Measurements from ENCODE around the gene RALGPS1. TPM values are rescaled to one million over a fixed set of nuclear protein-coding genes. Genes with fewer than 3 reads are reported as not detected.

RALGPS1 gene
- total RNA-seq, 2 experiments from 2014 or later, result 1.9 to 2.2 TPM

GRCh38 chr9:127216888-127217217, 302.3 kb downstream of the RALGPS1 start:
- DNase-seq (no peak), ATAC-seq (no peak)
- H3K4me3 Mint-ChIP-seq, result no peak overlapping the region
- POLR2A ChIA-PET, result no interaction called here
- no peaks in the 10 kb centered on the region for H3K36me3 Mint-ChIP-seq (ENCODE audit: low read depth)
- no peak overlapping the region for H3K27ac Mint-ChIP-seq
- no peaks in the 10 kb centered on the region for H3K9me3 Mint-ChIP-seq
- no peaks in the 10 kb centered on the region for H3K27me3 Mint-ChIP-seq
- intact Hi-C loops (cut with micrococcal nuclease), result no loop called here
- TF ChIP-seq, protein P1, sequence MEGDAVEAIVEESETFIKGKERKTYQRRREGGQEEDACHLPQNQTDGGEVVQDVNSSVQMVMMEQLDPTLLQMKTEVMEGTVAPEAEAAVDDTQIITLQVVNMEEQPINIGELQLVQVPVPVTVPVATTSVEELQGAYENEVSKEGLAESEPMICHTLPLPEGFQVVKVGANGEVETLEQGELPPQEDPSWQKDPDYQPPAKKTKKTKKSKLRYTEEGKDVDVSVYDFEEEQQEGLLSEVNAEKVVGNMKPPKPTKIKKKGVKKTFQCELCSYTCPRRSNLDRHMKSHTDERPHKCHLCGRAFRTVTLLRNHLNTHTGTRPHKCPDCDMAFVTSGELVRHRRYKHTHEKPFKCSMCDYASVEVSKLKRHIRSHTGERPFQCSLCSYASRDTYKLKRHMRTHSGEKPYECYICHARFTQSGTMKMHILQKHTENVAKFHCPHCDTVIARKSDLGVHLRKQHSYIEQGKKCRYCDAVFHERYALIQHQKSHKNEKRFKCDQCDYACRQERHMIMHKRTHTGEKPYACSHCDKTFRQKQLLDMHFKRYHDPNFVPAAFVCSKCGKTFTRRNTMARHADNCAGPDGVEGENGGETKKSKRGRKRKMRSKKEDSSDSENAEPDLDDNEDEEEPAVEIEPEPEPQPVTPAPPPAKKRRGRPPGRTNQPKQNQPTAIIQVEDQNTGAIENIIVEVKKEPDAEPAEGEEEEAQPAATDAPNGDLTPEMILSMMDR (IDR thresholded peaks at IDR 0.05), result no peak
- H3K4me1 Mint-ChIP-seq (ENCODE audit: low read depth), result peaks cover 4% of the 10 kb centered on the region
- CTCF ChIA-PET, result no interaction called here

DNA sequence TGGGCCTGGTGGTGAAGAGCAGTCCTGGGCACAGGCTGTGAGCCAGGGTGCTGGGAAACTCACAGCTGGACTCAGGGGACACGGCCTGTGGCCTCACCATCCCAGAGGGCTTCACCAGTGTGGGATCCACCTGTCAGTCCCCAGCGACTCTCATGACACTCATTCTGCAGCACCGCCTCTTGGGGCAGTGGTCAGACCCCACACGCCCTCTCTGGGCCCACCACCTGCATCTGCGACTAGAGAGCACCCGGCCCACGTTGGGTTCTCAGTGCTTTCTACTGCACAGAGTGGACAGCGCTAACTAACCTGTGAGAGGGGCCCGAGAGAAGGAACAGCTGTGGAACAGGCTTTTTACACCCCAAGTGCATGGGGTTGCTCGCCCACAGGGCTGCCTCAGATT, 304.2 kb downstream of the RALGPS1 start:
- DNase-seq, result no peak
- Mint-ChIP-seq H3K9me3 (no peaks in the 10 kb centered on the region), H3K4me1 (ENCODE audit: low read depth) (peaks cover 18% of the 10 kb centered on the region), H3K27ac (no peak overlapping the region), H3K36me3 (ENCODE audit: low read depth) (no peaks in the 10 kb centered on the region), H3K27me3 (peaks cover 4% of the 10 kb centered on the region), H3K4me3 (no peak overlapping the region)
- intact Hi-C loops (cut with micrococcal nuclease), result no loop called here
- CTCF ChIA-PET, result no interaction called here
- POLR2A ChIA-PET, result no interaction called here
- TF ChIP-seq, protein P1 (IDR thresholded peaks at IDR 0.05), result no peak
- ATAC-seq, result no peak

DNA sequence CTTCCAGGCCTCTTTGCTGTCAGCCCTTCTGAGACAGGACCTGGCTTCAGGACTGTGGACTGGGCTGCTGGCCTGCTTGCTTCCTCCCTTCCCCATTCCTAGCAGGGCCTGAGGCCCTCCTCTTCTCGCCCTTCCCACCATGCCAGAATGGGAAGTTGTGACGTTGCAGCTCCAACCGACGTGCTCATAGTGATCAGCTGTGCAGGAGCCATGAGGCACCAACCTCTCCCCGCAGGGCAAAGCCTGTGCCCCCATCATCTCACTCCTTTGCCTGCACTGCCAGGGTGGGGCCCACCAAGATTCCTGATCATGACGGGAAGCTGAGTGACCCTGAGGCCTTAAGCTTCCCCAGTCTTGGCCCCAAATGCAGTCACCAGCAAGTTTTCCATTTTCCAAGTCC, 304.9 kb downstream of the RALGPS1 start:
- ChIA-PET POLR2A (no interaction called here), CTCF (no interaction called here)
- Mint-ChIP-seq H3K27me3 (peaks cover 6% of the 10 kb centered on the region), H3K36me3 (ENCODE audit: low read depth) (no peaks in the 10 kb centered on the region), H3K4me3 (no peak overlapping the region), H3K9me3 (no peaks in the 10 kb centered on the region), H3K4me1 (ENCODE audit: low read depth) (peaks cover 22% of the 10 kb centered on the region), H3K27ac (no peak overlapping the region)
- intact Hi-C loops (cut with micrococcal nuclease), result no loop called here
- DNase-seq, result no peak
- TF ChIP-seq, protein P1 (IDR thresholded peaks at IDR 0.05), result no peak
- no peak for ATAC-seq

DNA sequence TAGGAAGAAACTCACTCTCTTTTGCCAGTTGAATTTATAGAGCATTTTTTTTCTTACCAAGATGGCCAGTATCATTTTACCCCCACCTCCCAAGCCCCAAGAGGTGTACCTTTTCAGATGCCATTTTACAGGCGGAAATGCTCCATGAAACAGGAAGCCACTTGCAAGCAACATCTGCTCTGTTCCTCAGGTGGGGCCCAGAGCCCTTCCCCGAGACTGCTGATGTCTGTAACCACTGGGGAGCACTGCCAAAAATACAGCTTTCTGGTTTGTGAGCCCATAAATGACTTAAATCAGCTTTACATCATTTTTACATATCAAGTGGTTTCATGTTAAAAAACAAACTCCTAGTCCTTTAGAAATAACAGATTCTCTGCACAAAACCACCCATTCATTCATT, 307.1 kb downstream of the RALGPS1 start:
- CTCF ChIA-PET, result interaction anchor here (1.4 kb wide), 1 partner anchor 234 kb away, joined by 3 read pairs; no protein-coding TSS in a partner anchor
- ATAC-seq (no peak), DNase-seq (no peak)
- intact Hi-C loops (cut with micrococcal nuclease), result loop anchor here (10.0 kb wide), 1 partner anchor 173 kb away; the partner anchor contains the start of gene SLC2A8
- POLR2A ChIA-PET, result no interaction called here
- TF ChIP-seq, protein P1 (IDR thresholded peaks at IDR 0.05), result no peak
- Mint-ChIP-seq H3K36me3 (ENCODE audit: low read depth) (no peaks in the 10 kb centered on the region), H3K4me3 (no peak overlapping the region), H3K4me1 (ENCODE audit: low read depth) (peaks cover 31% of the 10 kb centered on the region), H3K27me3 (peaks cover 14% of the 10 kb centered on the region), H3K9me3 (no peaks in the 10 kb centered on the region), H3K27ac (no peak overlapping the region)

GRCh38 chr9:127222388-127223095, 308.0 kb downstream of the RALGPS1 start:
- H3K27me3 Mint-ChIP-seq, result peaks cover 15% of the 10 kb centered on the region
- no peak for DNase-seq
- POLR2A ChIA-PET, result no interaction called here
- TF ChIP-seq, protein P1 (IDR thresholded peaks at IDR 0.05), result no peak
- no peaks in the 10 kb centered on the region for H3K9me3 Mint-ChIP-seq
- CTCF ChIA-PET, result interaction anchor here (2.7 kb wide), 1 partner anchor 8 kb away, joined by 13 read pairs; no protein-coding TSS in a partner anchor
- H3K27ac Mint-ChIP-seq, result no peak overlapping the region
- H3K36me3 Mint-ChIP-seq (ENCODE audit: low read depth), result no peaks in the 10 kb centered on the region
- ATAC-seq, result no peak
- intact Hi-C loops (cut with micrococcal nuclease), result loop anchor here (10.0 kb wide), 1 partner anchor 172 kb away; the partner anchor contains the start of gene SLC2A8
- peaks cover 31% of the 10 kb centered on the region for H3K4me1 Mint-ChIP-seq (ENCODE audit: low read depth)
- no peak overlapping the region for H3K4me3 Mint-ChIP-seq
